WTC11 (cell line): ENCODE measurements around the gene ELOVL5. TPM values are rescaled to one million over a fixed set of nuclear protein-coding genes. Genes with fewer than 3 reads are reported as not detected.

ENCODE experiments used
- ATAC-seq: fragments of 200-7000 bp; cut with Tn5 transposase; 2 replicates; pipeline ENCODE4 v1.10.0; 2021; ENCODE audit warnings: mild to moderate bottlenecking, moderate library complexity
- CTCF ChIA-PET: fragments of 300-600 bp; sonication (Branson Sonifier 250); formaldehyde crosslinking; loops from one replicate; lab custom pipeline; 2021; ENCODE audit warnings: antibody characterized with exemption; lab: Charles Lee
- POLR2A ChIA-PET: fragments of 350-600 bp; sonication (Branson Sonifier 250); formaldehyde crosslinking; loops from one replicate; lab custom pipeline; 2021; ENCODE audit warnings: antibody characterized with exemption; lab: Charles Lee
- DNase-seq: peaks from one replicate; pipeline ENCODE4 v3.0.0; 2021; ENCODE audit warnings: low spot score
- H3K27ac Mint-ChIP-seq: 2 replicates; pipeline ENCODE4 v1.8.0; 2021; ENCODE audit warnings: mixed read lengths
- H3K27me3 Mint-ChIP-seq: 2 replicates; pipeline ENCODE4 v1.8.0; 2021; ENCODE audit warnings: low read depth, mild to moderate bottlenecking, moderate library complexity, mixed read lengths
- H3K36me3 Mint-ChIP-seq: 2 replicates; pipeline ENCODE4 v1.8.0; 2021; ENCODE audit warnings: mixed read lengths
- H3K4me1 Mint-ChIP-seq: 2 replicates; pipeline ENCODE4 v1.8.0; 2022; ENCODE audit warnings: mixed read lengths
- H3K4me3 Mint-ChIP-seq: 2 replicates; pipeline ENCODE4 v1.8.0; 2021; ENCODE audit warnings: mild to moderate bottlenecking, moderate library complexity, mixed read lengths
- H3K9me3 Mint-ChIP-seq: 2 replicates; pipeline ENCODE4 v1.8.0; 2021; ENCODE audit warnings: mixed read lengths
- CBFB ChIP-seq: sonication (generic); formaldehyde crosslinking; IDR thresholded peaks from 2 replicates; pipeline ENCODE4 v1.8.1; 2022; ENCODE audit warnings: mild to moderate bottlenecking, low read depth, missing genetic modification reagents
- E2F4 ChIP-seq: sonication (generic); formaldehyde crosslinking; IDR thresholded peaks from 2 replicates; pipeline ENCODE4 v1.8.1; 2022; ENCODE audit warnings: low read depth, mild to moderate bottlenecking, moderate library complexity, missing genetic modification reagents, borderline replicate concordance
- ELF4 ChIP-seq: sonication (generic); formaldehyde crosslinking; IDR thresholded peaks from 2 replicates; pipeline ENCODE4 v1.8.1; 2022; ENCODE audit warnings: low read depth, mild to moderate bottlenecking, moderate library complexity, missing genetic modification reagents
- ERG ChIP-seq: fragments of 250-450 bp; sonication (Bioruptor Pico); IDR thresholded peaks from 2 replicates; pipeline ENCODE4 v1.8.0; 2021; ENCODE audit warnings: mild to moderate bottlenecking
- GABPB1 ChIP-seq: sonication (generic); formaldehyde crosslinking; IDR thresholded peaks from 2 replicates; pipeline ENCODE4 v1.8.1; 2023; ENCODE audit warnings: mild to moderate bottlenecking, missing genetic modification reagents
- GRHL2 ChIP-seq: fragments of 250-450 bp; sonication (Bioruptor Pico); IDR thresholded peaks from 2 replicates; pipeline ENCODE4 v1.8.0; 2022; ENCODE audit warnings: mild to moderate bottlenecking, moderate library complexity; ENCODE audit not compliant: insufficient replicate concordance, severe bottlenecking
- GTF2I ChIP-seq: fragments of 250-450 bp; sonication (Bioruptor Pico); conservative IDR thresholded peaks from 2 replicates; pipeline ENCODE4 v1.4.0; 2021; ENCODE audit warnings: mild to moderate bottlenecking
- MAX ChIP-seq: sonication (generic); formaldehyde crosslinking; IDR thresholded peaks from 2 replicates; pipeline ENCODE4 v1.8.0; 2022; ENCODE audit warnings: mild to moderate bottlenecking, missing genetic modification reagents
- MLX ChIP-seq: sonication (generic); formaldehyde crosslinking; IDR thresholded peaks from 2 replicates; pipeline ENCODE4 v1.8.1; 2023; ENCODE audit warnings: mild to moderate bottlenecking, missing genetic modification reagents, moderate library complexity
- RORB ChIP-seq: fragments of 250-450 bp; sonication (Bioruptor Pico); IDR thresholded peaks from 2 replicates; pipeline ENCODE4 v1.9.0; 2021; ENCODE audit warnings: mild to moderate bottlenecking
- TCF7 ChIP-seq: sonication (generic); formaldehyde crosslinking; IDR thresholded peaks from 2 replicates; pipeline ENCODE4 v1.8.0; 2022; ENCODE audit warnings: mild to moderate bottlenecking, low read depth, missing genetic modification reagents, moderate library complexity
- TEAD4 ChIP-seq: sonication (generic); formaldehyde crosslinking; IDR thresholded peaks from 2 replicates; pipeline ENCODE4 v1.8.0; 2022; ENCODE audit warnings: mild to moderate bottlenecking, missing genetic modification reagents
- USF1 ChIP-seq: sonication (generic); formaldehyde crosslinking; IDR thresholded peaks from 2 replicates; pipeline ENCODE4 v1.8.0; 2022; ENCODE audit warnings: mild to moderate bottlenecking, missing genetic modification reagents
- ZNF121 ChIP-seq: sonication (generic); formaldehyde crosslinking; IDR thresholded peaks from 2 replicates; pipeline ENCODE4 v1.8.0; 2023; ENCODE audit warnings: missing genetic modification reagents
- ZNF416 ChIP-seq: fragments of 250-450 bp; sonication (Bioruptor Pico); IDR thresholded peaks from 2 replicates; pipeline ENCODE4 v1.9.0; 2021; ENCODE audit warnings: mild to moderate bottlenecking, inconsistent platforms
- total RNA-seq: library from RNA; stranded (reverse); gene quantifications from 3 replicates; pipeline ENCODE4 v1.2.3, GENCODE V29; 2021
- TF ChIP-seq, protein P1 (sequence below): sonication (generic); formaldehyde crosslinking; IDR thresholded peaks from 2 replicates; pipeline ENCODE4 v1.8.1; 2022; ENCODE audit warnings: mild to moderate bottlenecking, missing genetic modification reagents, moderate library complexity, borderline replicate concordance
- TF ChIP-seq, protein P2 (sequence below): sonication (generic); formaldehyde crosslinking; IDR thresholded peaks from 2 replicates; pipeline ENCODE4 v1.8.1; 2022; ENCODE audit warnings: missing genetic modification reagents, borderline replicate concordance
- TF ChIP-seq, protein P3 (sequence below): fragments of 250-450 bp; sonication (Bioruptor Pico); IDR thresholded peaks from 2 replicates; pipeline ENCODE4 v2.1.2; 2022; ENCODE audit warnings: mild to moderate bottlenecking, moderate library complexity

Gene ELOVL5
- total RNA-seq, 1 experiment from 2014 or later = 122 TPM

- TF ChIP-seq, protein P1, sequence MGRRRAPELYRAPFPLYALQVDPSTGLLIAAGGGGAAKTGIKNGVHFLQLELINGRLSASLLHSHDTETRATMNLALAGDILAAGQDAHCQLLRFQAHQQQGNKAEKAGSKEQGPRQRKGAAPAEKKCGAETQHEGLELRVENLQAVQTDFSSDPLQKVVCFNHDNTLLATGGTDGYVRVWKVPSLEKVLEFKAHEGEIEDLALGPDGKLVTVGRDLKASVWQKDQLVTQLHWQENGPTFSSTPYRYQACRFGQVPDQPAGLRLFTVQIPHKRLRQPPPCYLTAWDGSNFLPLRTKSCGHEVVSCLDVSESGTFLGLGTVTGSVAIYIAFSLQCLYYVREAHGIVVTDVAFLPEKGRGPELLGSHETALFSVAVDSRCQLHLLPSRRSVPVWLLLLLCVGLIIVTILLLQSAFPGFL (CRISPR knock-in tag) = no peak
- TF ChIP-seq, all 79 proteins: peak for 0
Measured at GRCh38 chr6:53257001-53257400, 91.7 kb downstream of the ELOVL5 start (continued).

DNA sequence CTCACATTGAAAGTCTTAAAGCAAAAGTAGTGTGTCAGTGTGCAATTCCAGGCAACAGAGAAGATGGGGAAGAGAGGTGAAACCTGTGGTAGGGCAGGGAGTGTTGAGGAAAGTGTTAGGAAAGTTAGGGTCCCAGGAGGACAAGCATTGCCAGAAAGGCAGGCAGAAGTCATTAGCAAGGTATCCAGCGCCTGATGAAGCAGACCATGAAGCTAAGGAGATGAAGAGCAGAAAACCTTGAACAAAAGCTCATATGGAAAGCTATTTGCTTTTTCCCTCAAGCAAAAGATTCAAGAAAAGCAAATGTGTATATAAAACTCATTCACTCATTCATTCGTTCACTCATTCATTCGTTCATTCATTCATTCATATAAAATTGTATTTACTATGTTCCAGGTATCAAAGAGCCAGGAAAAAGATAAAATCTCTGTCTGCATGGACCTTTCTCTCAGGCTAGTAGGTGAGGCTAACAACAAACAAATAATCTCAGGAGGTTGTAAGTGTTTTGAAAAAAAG lies 96.5 kb downstream of the ELOVL5 start:
- Mint-ChIP-seq H3K27me3 (no peaks in the 10 kb centered on the region), H3K9me3 (no peaks in the 10 kb centered on the region; the same call in 1 of the 2 replicates), H3K36me3 (no peaks in the 10 kb centered on the region), H3K4me1 (no peaks in the 10 kb centered on the region), H3K27ac (no peak overlapping the region), H3K4me3 (no peak overlapping the region)
- ChIA-PET POLR2A (no interaction called here), CTCF (no interaction called here)
- ATAC-seq (no peak), DNase-seq (no peak)
- TF ChIP-seq, protein P2, sequence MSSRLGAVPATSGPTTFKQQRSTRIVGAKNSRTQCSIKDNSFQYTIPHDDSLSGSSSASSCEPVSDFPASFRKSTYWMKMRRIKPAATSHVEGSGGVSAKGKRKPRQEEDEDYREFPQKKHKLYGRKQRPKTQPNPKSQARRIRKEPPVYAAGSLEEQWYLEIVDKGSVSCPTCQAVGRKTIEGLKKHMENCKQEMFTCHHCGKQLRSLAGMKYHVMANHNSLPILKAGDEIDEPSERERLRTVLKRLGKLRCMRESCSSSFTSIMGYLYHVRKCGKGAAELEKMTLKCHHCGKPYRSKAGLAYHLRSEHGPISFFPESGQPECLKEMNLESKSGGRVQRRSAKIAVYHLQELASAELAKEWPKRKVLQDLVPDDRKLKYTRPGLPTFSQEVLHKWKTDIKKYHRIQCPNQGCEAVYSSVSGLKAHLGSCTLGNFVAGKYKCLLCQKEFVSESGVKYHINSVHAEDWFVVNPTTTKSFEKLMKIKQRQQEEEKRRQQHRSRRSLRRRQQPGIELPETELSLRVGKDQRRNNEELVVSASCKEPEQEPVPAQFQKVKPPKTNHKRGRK (CRISPR knock-in tag) = no peak
- TF ChIP-seq TCF7 (no peak), GRHL2 (CRISPR knock-in tag) (no peak), ERG (CRISPR knock-in tag) (no peak), MAX (no peak), CBFB (CRISPR knock-in tag) (no peak)
- TF ChIP-seq, protein P1 (CRISPR knock-in tag) = no peak

DNA sequence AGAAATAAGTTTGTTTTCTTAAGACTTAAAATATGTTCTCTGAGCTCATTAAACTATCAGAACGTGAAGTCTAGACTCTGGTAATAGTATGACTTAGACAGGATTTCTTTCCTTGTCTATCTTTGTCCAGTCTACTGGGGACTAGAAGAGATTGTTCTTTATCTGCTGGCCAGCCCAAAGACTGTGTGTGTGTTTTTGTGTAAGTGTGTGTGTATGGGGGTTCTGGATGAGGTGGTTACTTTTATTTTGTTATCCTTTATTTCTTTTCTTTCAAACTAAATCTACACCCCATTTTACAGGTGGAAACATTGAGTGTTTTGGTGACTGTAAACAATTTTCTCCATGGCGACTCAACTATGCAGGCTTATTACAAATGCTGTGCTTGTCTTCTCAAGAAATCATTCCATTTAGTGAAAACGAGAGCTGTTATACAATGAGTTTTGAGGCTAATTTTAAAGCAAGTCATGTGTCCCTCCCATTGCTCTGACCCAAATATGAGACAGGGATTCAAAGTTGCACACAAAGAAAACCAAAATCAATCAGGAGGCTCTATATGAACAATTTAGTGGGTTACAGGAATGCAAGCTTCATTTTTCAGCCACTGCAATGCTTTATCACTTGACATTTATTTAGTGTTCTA lies 97.6 kb downstream of the ELOVL5 start:
- CTCF ChIA-PET = interaction anchor here (0.5 to 1.3 kb wide), 2 partner anchors 404 to 468 kb away, joined by 3 to 4 read pairs; no protein-coding TSS in a partner anchor
- no peak overlapping the region for H3K27ac Mint-ChIP-seq

More for the DNA sequence above, 97.6 kb downstream of the ELOVL5 start:
- H3K36me3 Mint-ChIP-seq = no peaks in the 10 kb centered on the region
- no peak overlapping the region for H3K4me3 Mint-ChIP-seq
- H3K9me3 Mint-ChIP-seq = no peaks in the 10 kb centered on the region; the same call in 1 of the 2 replicates
- no peak for DNase-seq
- no peaks in the 10 kb centered on the region for H3K4me1 Mint-ChIP-seq
- no peak for TF ChIP-seq ZNF121 (CRISPR knock-in tag)
- TF ChIP-seq RORB = no peak
- no peak for TF ChIP-seq ERG (CRISPR knock-in tag)
- TF ChIP-seq ELF4 (CRISPR knock-in tag) = no peak
- no peak for TF ChIP-seq GTF2I
- no peak for TF ChIP-seq TEAD4 (CRISPR knock-in tag)
- TF ChIP-seq GABPB1 (CRISPR knock-in tag) = no peak
- TF ChIP-seq, protein P3, sequence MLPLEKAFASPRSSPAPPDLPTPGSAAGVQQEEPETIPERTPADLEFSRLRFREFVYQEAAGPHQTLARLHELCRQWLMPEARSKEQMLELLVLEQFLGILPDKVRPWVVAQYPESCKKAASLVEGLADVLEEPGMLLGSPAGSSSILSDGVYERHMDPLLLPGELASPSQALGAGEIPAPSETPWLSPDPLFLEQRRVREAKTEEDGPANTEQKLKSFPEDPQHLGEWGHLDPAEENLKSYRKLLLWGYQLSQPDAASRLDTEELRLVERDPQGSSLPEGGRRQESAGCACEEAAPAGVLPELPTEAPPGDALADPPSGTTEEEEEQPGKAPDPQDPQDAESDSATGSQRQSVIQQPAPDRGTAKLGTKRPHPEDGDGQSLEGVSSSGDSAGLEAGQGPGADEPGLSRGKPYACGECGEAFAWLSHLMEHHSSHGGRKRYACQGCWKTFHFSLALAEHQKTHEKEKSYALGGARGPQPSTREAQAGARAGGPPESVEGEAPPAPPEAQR (CRISPR knock-in tag) = no peak
- no peak for TF ChIP-seq USF1 (CRISPR knock-in tag)
- no peak for TF ChIP-seq MAX
- no peak for TF ChIP-seq ZNF416
- no peak for TF ChIP-seq MLX
- no peak for TF ChIP-seq E2F4
- POLR2A ChIA-PET = interaction anchor here (0.6 kb wide), 1 partner anchor 97 kb away, joined by 3 read pairs; no protein-coding TSS in a partner anchor
- no peaks in the 10 kb centered on the region for H3K27me3 Mint-ChIP-seq
- no peak for ATAC-seq
